ENCODE measurements around the gene ASPG. TPM values are rescaled to one million over a fixed set of nuclear protein-coding genes. Genes with fewer than 3 reads are reported as not detected.

ASPG gene
- total RNA-seq, 1 donor from 2014 or later: 5.3 TPM

- ATAC-seq: no peak
- intact Hi-C loops (cut with DNase I): no loop called here
- TF ChIP-seq CTCF (IDR thresholded peaks at IDR 0.05): no peak
Observed at GRCh38 chr14:104146651-104147345, 61.3 kb downstream of the ASPG start.

GRCh38 chr14:104147346-104148125 lies 62.0 kb downstream of the ASPG start:
- peak; percentile 58 for DNase-seq
- Histone ChIP-seq H3K36me3 (no peaks in the 10 kb centered on the region), H3K27me3 (no peaks in the 10 kb centered on the region), H3K27ac (no peak overlapping the region), H3K4me3 (no peak overlapping the region), H3K4me1 (peaks cover 9% of the 10 kb centered on the region), H3K9me3 (no peaks in the 10 kb centered on the region)
- intact Hi-C loops (cut with DNase I): no loop called here
- TF ChIP-seq CTCF (IDR thresholded peaks at IDR 0.05): no peak
- ATAC-seq: no peak

More at GRCh38 chr14:104146651-104147345, 61.3 kb downstream of the ASPG start:
- no peaks in the 10 kb centered on the region for H3K36me3 ChIP-seq
- H3K27me3 ChIP-seq: no peaks in the 10 kb centered on the region
- H3K9me3 ChIP-seq: no peaks in the 10 kb centered on the region
- no peak overlapping the region for H3K27ac ChIP-seq
- DNase-seq: peak; percentile 57
- H3K4me1 ChIP-seq: peaks cover 9% of the 10 kb centered on the region
- H3K4me3 ChIP-seq: no peak overlapping the region

- no peaks in the 10 kb centered on the region for H3K36me3 ChIP-seq
- H3K27ac ChIP-seq: no peak overlapping the region
- no peaks in the 10 kb centered on the region for H3K9me3 ChIP-seq
- no peak for DNase-seq
- intact Hi-C loops (cut with DNase I): no loop called here
- ATAC-seq: no peak
- H3K4me1 ChIP-seq: peaks cover 9% of the 10 kb centered on the region
- H3K27me3 ChIP-seq: no peaks in the 10 kb centered on the region
- TF ChIP-seq CTCF (IDR thresholded peaks at IDR 0.05): no peak
- no peak overlapping the region for H3K4me3 ChIP-seq
Observed at GRCh38 chr14:104148433-104149277, 63.2 kb downstream of the ASPG start.

- Histone ChIP-seq H3K4me1 (peaks cover 9% of the 10 kb centered on the region), H3K27ac (no peak overlapping the region), H3K27me3 (no peaks in the 10 kb centered on the region), H3K4me3 (no peak overlapping the region), H3K36me3 (no peaks in the 10 kb centered on the region), H3K9me3 (no peaks in the 10 kb centered on the region)
- DNase-seq (no peak), ATAC-seq (no peak)
- no peak for TF ChIP-seq CTCF (IDR thresholded peaks at IDR 0.05)
- intact Hi-C loops (cut with DNase I): no loop called here
Observed at GRCh38 chr14:104149278-104149595, 63.7 kb downstream of the ASPG start.

GRCh38 chr14:104149617-104150135 lies 64.2 kb downstream of the ASPG start:
- Histone ChIP-seq H3K36me3 (no peaks in the 10 kb centered on the region), H3K4me3 (no peak overlapping the region), H3K27me3 (no peaks in the 10 kb centered on the region), H3K27ac (no peak overlapping the region), H3K9me3 (no peaks in the 10 kb centered on the region), H3K4me1 (peaks cover 9% of the 10 kb centered on the region)
- DNase-seq: no peak
- intact Hi-C loops (cut with DNase I): no loop called here
- ATAC-seq: no peak
- no peak for TF ChIP-seq CTCF (IDR thresholded peaks at IDR 0.05)
